HUES48 (cell line): ENCODE measurements around the gene CENPA.
"Not testable (repeated sequence)": the region's sequence is repeated elsewhere in the genome, so short reads cannot be mapped to it uniquely, and the experiment has no call there.

Source experiments
- H3K27ac ChIP-seq: one replicate; pipeline ENCODE4 v1.7.0; 2013; ENCODE audit warnings: low read depth, low read length, inconsistent platforms
- H3K27me3 ChIP-seq: 2 replicates; pipeline ENCODE4 v1.6.1; 2013; ENCODE audit warnings: mild to moderate bottlenecking, low read length; ENCODE audit not compliant: control insufficient read depth, insufficient read depth
- H3K36me3 ChIP-seq: 2 replicates; pipeline ENCODE4 v1.6.1; 2013; ENCODE audit warnings: low read length; ENCODE audit not compliant: control insufficient read depth, insufficient read depth
- H3K4me1 ChIP-seq: 2 replicates; pipeline ENCODE4 v1.6.1; 2013; ENCODE audit warnings: mild to moderate bottlenecking, low read length; ENCODE audit not compliant: control insufficient read depth, insufficient read depth
- H3K4me3 ChIP-seq: 2 replicates; pipeline ENCODE4 v1.5.1; 2013; ENCODE audit warnings: mild to moderate bottlenecking, low read depth, low read length
- H3K9ac ChIP-seq: 2 replicates; pipeline ENCODE4 v1.6.1; 2013; ENCODE audit warnings: mild to moderate bottlenecking, low read depth, low read length, moderate library complexity
- H3K9me3 ChIP-seq: 2 replicates; pipeline ENCODE4 v1.6.1; 2013; ENCODE audit warnings: low read length; ENCODE audit not compliant: control insufficient read depth, insufficient read depth

The CENPA gene

GRCh38 chr2:26746934-26747333 is 38.9 kb upstream of the CENPA start:
- Histone ChIP-seq H3K36me3 (no peaks in the 10 kb centered on the region), H3K27ac (no peak overlapping the region), H3K9me3 (peaks cover 5% of the 10 kb centered on the region; the same call in 1 of the 2 replicates), H3K4me1 (peaks cover 8% of the 10 kb centered on the region; the same call in 1 of the 2 replicates), H3K4me3 (no peak overlapping the region), H3K27me3 (peaks cover 9% of the 10 kb centered on the region), H3K9ac (no peak overlapping the region)

GRCh38 chr2:26749787-26750420 is 36.0 kb upstream of the CENPA start:
- peaks cover 12% of the 10 kb centered on the region for H3K27me3 ChIP-seq
- H3K36me3 ChIP-seq, H3K4me3 ChIP-seq, H3K9me3 ChIP-seq: not testable (repeated sequence)
- H3K27ac ChIP-seq = peak overlapping the region; percentile 89
- H3K4me1 ChIP-seq = peaks cover 27% of the 10 kb centered on the region
- H3K9ac ChIP-seq = peak overlapping the region; percentile 57; the same call in 1 of the 2 replicates

GRCh38 chr2:26750467-26750866 is 35.4 kb upstream of the CENPA start:
- Histone ChIP-seq H3K27me3 (peaks cover 12% of the 10 kb centered on the region), H3K27ac (peak overlapping the region; percentile 89), H3K4me1 (peaks cover 33% of the 10 kb centered on the region), H3K4me3 (peak overlapping the region; percentile 42; the same call in 1 of the 2 replicates), H3K9ac (peak overlapping the region; percentile 57; the same call in 1 of the 2 replicates)
- H3K9me3 ChIP-seq, H3K36me3 ChIP-seq: not testable (repeated sequence)

- Histone ChIP-seq H3K36me3 (no peaks in the 10 kb centered on the region), H3K27me3 (peaks cover 12% of the 10 kb centered on the region), H3K4me3 (no peak overlapping the region), H3K4me1 (peaks cover 42% of the 10 kb centered on the region), H3K9me3 (peaks cover 5% of the 10 kb centered on the region; the same call in 1 of the 2 replicates), H3K27ac (no peak overlapping the region), H3K9ac (no peak overlapping the region)
These were observed 33.2 kb upstream of the CENPA start for GRCh38 chr2:26752656-26753055.

GRCh38 chr2:26754539-26754938 is 31.3 kb upstream of the CENPA start:
- Histone ChIP-seq H3K9me3 (peaks cover 5% of the 10 kb centered on the region; the same call in 1 of the 2 replicates), H3K36me3 (no peaks in the 10 kb centered on the region), H3K4me3 (no peak overlapping the region), H3K27me3 (peaks cover 12% of the 10 kb centered on the region), H3K4me1 (peaks cover 54% of the 10 kb centered on the region), H3K9ac (no peak overlapping the region), H3K27ac (no peak overlapping the region)

- Histone ChIP-seq H3K27me3 (peaks cover 12% of the 10 kb centered on the region), H3K36me3 (no peaks in the 10 kb centered on the region), H3K4me3 (no peak overlapping the region), H3K9ac (no peak overlapping the region), H3K9me3 (peaks cover 5% of the 10 kb centered on the region; the same call in 1 of the 2 replicates), H3K4me1 (peaks cover 54% of the 10 kb centered on the region), H3K27ac (peak overlapping the region; percentile 73)
These were observed 30.7 kb upstream of the CENPA start for GRCh38 chr2:26754972-26755670.

- no peak overlapping the region for H3K27ac ChIP-seq
- peaks cover 46% of the 10 kb centered on the region for H3K4me1 ChIP-seq
- H3K9ac ChIP-seq = no peak overlapping the region
These were observed 29.5 kb upstream of the CENPA start for GRCh38 chr2:26756337-26756736.

GRCh38 chr2:26757873-26758789 is 27.7 kb upstream of the CENPA start:
- Histone ChIP-seq H3K27me3 (no peaks in the 10 kb centered on the region), H3K4me1 (peaks cover 36% of the 10 kb centered on the region), H3K9me3 (no peaks in the 10 kb centered on the region), H3K9ac (peak overlapping the region; percentile 49), H3K27ac (peak overlapping the region; percentile 97), H3K4me3 (no peak overlapping the region), H3K36me3 (no peaks in the 10 kb centered on the region)

More at GRCh38 chr2:26756337-26756736, 29.5 kb upstream of the CENPA start:
- Histone ChIP-seq H3K9me3 (peaks cover 3% of the 10 kb centered on the region; the same call in 1 of the 2 replicates), H3K27me3 (peaks cover 6% of the 10 kb centered on the region), H3K36me3 (no peaks in the 10 kb centered on the region), H3K4me3 (no peak overlapping the region)

GRCh38 chr2:26758790-26759321 is 27.0 kb upstream of the CENPA start:
- Histone ChIP-seq H3K9ac (peak overlapping the region; percentile 49; the same call in 1 of the 2 replicates), H3K4me1 (peaks cover 29% of the 10 kb centered on the region), H3K27me3 (no peaks in the 10 kb centered on the region), H3K4me3 (no peak overlapping the region), H3K9me3 (no peaks in the 10 kb centered on the region), H3K27ac (peak overlapping the region; percentile 97), H3K36me3 (no peaks in the 10 kb centered on the region)

- Histone ChIP-seq H3K9me3 (no peaks in the 10 kb centered on the region), H3K4me1 (peaks cover 32% of the 10 kb centered on the region), H3K36me3 (no peaks in the 10 kb centered on the region), H3K27ac (no peak overlapping the region), H3K9ac (no peak overlapping the region), H3K27me3 (no peaks in the 10 kb centered on the region), H3K4me3 (no peak overlapping the region)
These were observed 26.0 kb upstream of the CENPA start for GRCh38 chr2:26759845-26760244.
